ENCODE data around the gene THAP3.
A peak's percentile ranks its signal among the peaks of the same experiment; 100 is the strongest.
"Not testable (repeated sequence)": the region's sequence is repeated elsewhere in the genome, so short reads cannot be mapped to it uniquely, and the experiment has no call there.

The THAP3 gene

DNA sequence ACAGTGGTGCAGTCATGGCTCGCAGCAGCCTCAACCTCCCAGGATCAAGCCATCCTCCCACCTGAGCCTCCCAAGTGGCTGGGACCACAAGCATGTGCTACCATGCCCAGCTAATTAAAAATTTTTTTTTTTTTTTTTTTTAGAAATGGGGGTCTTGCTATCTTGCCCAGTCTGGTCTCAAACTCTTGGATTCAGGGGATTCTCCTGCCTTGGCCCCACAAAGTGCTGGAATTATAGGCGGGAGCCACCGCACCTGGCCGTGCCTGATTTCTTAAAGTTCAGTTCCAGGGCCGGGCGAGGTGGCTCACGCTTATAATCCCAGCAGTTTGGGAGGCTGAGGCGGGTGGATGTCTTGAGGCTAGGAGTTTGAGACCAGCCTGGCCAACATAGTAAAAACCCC, 6.4 kb downstream of the THAP3 start:
- TF ChIP-seq, protein P1, sequence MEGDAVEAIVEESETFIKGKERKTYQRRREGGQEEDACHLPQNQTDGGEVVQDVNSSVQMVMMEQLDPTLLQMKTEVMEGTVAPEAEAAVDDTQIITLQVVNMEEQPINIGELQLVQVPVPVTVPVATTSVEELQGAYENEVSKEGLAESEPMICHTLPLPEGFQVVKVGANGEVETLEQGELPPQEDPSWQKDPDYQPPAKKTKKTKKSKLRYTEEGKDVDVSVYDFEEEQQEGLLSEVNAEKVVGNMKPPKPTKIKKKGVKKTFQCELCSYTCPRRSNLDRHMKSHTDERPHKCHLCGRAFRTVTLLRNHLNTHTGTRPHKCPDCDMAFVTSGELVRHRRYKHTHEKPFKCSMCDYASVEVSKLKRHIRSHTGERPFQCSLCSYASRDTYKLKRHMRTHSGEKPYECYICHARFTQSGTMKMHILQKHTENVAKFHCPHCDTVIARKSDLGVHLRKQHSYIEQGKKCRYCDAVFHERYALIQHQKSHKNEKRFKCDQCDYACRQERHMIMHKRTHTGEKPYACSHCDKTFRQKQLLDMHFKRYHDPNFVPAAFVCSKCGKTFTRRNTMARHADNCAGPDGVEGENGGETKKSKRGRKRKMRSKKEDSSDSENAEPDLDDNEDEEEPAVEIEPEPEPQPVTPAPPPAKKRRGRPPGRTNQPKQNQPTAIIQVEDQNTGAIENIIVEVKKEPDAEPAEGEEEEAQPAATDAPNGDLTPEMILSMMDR (IDR thresholded peaks at IDR 0.05; ENCODE audit: low read depth, low read length, missing control alignments): no peak
- DNase-seq (ENCODE audit: extremely low read depth, low read depth): no peak

DNA sequence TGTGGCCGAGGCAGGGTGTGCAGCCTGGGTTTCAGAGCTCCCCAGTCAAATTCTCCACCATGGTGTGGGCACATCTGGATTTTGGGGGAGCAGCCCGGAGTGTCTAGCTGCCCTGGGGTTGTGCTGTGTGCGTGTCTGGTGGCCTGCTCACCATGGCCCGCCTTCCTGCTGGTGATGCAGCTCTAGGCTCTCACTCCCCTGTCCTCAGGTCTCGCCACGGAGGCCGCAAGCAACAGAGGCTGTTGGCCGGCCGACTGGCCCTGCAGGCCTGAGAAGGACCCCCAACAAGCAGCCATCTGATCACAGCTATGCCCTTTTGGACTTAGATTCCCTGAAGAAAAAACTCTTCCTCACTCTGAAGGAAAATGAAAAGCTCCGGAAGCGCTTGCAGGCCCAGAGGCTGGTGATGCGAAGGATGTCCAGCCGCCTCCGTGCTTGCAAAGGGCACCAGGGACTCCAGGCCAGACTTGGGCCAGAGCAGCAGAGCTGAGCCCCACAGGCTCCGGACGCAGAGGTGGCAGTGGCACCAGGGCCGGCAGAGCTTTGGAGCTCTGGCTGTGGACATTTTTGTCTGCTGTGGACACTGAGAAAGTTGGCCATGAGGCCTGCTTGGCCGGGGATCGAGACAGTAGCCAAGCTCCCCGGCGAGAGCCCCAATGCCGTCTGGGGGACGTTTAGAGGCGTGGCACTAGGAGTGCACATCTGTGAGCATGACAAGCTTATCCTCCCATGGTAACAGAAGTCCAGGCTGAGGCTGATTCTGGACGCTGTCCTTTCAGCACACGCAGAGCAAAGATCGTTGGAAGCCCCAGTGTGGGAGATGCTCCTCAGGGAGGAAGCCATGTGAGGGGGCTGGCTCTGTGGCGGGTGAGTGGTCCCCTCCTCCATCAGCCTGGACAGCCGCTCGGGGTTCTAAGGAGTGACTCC, 8.2 kb downstream of the THAP3 start:
- H3K4me3 ChIP-seq (replicated peaks; ENCODE audit: low read depth, low read length): no peak overlapping the region
- TF ChIP-seq, protein P1 (IDR thresholded peaks at IDR 0.05; ENCODE audit: low read depth, low read length, missing control alignments): no peak
- DNase-seq (ENCODE audit: extremely low read depth, low read depth): no peak

More for the DNA sequence above, 6.4 kb downstream of the THAP3 start:
- no peak overlapping the region for H3K4me3 ChIP-seq (replicated peaks; ENCODE audit: low read depth, low read length)

DNA sequence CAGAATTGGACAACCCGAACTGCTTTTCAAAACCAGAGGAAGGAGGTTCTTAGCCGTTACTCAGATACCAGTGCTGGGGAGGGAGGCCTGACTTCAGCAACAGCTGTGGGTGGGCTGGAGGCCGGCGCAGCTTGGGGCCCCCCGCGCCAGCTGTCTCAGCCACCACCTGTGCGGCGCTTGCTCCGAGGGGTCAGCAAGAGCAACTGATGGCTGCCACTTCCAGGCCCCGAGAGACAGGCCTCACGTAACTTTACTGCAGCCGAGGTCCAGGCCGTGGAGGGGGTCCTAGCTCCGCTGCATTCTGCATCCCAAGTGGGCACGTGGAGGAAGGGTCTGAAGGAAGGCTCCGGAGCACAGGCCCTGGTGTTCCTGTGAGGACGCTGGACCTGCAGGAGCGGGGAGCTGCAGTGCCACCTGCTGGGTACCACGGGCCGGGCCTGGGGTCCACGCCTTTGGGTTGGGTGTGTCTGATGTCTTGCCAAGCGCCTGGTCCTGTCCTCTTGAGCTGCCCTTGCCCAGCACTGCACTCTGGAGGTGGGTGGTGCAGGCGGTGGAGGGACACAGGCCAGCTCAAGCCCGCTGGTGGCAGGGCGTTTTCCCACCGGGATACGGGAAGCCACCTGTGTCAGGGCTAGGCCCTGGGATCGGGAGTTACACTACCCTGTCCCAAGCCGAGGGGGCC, 9.8 kb downstream of the THAP3 start:
- no peak for DNase-seq (ENCODE audit: extremely low read depth, low read depth)
- no peak overlapping the region for H3K4me3 ChIP-seq (replicated peaks; ENCODE audit: low read depth, low read length)
- TF ChIP-seq, protein P1 (IDR thresholded peaks at IDR 0.05; ENCODE audit: low read depth, low read length, missing control alignments): peak; percentile 62

DNA sequence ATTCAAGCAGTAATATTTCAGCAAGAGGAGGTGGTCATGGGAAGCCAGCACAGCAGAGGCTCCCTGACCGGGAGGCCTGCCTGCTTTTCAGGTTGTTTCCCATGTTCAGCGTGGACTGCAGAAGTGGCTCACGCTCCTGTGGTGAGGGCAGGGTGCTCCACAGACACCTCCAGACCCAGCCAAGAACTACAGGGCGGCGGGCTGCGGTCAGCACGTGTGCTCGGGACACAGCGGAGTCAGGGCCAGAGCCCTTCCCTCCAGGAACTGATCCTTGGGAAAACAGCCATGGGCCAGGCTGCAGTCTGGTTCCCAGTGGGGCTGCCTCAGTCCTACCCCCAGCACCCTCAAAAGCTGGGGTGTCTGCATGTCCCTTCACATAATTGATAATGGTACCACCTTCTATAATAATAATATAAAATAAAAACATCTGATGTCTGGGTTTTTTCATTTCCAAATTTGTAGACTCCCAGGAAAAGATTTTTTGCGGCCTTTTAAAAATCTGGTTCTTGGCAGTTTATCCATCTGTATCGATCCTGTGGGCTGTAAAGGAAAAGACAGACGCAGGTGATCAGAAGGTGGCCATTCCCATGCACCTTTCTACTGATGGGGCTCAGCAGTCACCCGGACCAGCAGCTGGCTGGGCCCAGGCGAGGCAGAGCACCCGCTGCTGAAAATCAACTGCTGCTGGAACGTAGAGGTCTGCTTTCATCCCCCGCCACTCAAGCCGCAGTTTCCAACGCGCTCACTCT, 10.7 kb downstream of the THAP3 start:
- no peak overlapping the region for H3K4me3 ChIP-seq (replicated peaks; ENCODE audit: low read depth, low read length)
- no peak for DNase-seq (ENCODE audit: extremely low read depth, low read depth)
- TF ChIP-seq, protein P1 (IDR thresholded peaks at IDR 0.05; ENCODE audit: low read depth, low read length, missing control alignments): no peak

DNA sequence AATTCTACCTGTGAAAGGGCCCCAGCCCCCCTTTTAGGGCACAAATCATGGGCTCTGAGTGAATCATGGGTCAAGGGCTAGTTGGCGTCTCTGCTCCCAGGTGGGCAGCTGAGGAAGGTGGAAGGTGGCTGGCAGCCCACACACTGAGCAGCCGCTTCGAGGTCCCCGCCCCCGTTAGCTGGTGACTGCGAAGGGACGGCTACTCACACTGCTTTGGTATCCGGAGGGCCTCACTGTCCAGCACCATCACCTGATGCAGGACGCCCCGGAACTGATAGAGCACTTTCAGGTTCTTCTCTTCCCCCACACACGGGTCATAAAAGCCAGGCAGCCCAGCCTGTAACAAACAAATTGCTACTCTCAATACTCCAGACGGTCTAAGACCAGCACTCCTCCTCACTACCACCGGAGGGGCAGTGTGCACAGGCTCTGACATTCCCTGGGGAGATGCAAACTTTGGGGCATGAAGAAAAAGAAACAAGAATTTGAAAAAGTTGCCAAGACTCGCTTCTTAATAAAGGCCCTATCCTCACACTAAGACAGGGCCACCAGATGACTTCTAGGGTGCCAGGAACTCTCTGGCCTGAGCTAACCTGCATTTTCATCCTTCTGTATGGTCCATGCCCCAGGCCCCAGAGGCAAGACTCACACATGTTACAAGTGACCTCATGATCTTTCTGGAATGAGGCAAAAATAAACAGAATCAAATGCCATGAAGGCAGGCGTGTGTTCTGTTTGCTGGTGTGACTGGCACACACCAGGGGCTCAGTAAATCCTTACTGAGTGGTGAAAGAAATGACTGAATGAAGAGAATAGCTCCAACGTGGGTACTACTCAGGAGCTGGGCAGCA, 11.5 kb downstream of the THAP3 start:
- DNase-seq (ENCODE audit: extremely low read depth, low read depth): no peak
- TF ChIP-seq, protein P1 (IDR thresholded peaks at IDR 0.05; ENCODE audit: low read depth, low read length, missing control alignments): no peak
- no peak overlapping the region for H3K4me3 ChIP-seq (replicated peaks; ENCODE audit: low read depth, low read length)

DNA sequence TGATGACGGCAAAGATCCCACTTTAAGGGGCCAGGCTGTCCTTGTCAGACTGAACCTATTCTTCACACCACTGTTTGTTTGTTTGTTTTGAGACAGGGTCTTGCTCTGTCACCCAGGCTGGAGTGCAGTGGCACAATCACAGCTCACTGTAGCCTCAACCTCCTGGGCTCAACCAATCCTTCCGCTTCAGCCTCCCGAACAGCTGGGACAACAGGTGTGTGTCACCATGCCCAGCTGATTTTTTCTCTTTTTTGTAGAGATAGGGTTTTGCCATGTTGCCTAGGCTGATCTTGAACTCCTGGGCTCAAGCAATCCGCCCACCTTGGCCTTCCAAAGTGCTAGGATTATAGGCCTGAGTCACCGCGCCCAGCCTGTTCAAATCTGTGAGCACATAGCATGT, 12.1 kb downstream of the THAP3 start:
- H3K4me3 ChIP-seq (replicated peaks; ENCODE audit: low read depth, low read length); DNase-seq (ENCODE audit: extremely low read depth, low read depth): not testable (repeated sequence)

Data from HFF-Myc (cell line).